SU-DHL-6 (cell line): ENCODE measurements around the gene ATG13.
A peak's percentile ranks its signal among the peaks of the same experiment; 100 is the strongest.

Experiments
- H2AFZ ChIP-seq: fragments of 200-600 bp; sonication (generic); 2 replicates; pipeline ENCODE4 v1.6.1; 2014; ENCODE audit warnings: low read depth, mild to moderate bottlenecking, moderate library complexity, mixed read lengths, antibody characterized with exemption, low read length; ENCODE audit not compliant: severe bottlenecking
- H3F3A ChIP-seq: fragments of 200-600 bp; shearing (Covaris generic); 2 replicates; pipeline ENCODE4 v1.6.0; 2016; ENCODE audit warnings: antibody characterized with exemption, mild to moderate bottlenecking; ENCODE audit not compliant: insufficient read depth
- H3K27ac ChIP-seq: fragments of 200-600 bp; sonication (generic); 2 replicates; pipeline ENCODE4 v1.5.1; 2016; ENCODE audit warnings: low read depth, mild to moderate bottlenecking, low read length, moderate library complexity, mixed read lengths
- H3K27me3 ChIP-seq: fragments of 200-600 bp; sonication (generic), shearing (Covaris generic); 2 replicates; pipeline ENCODE4 v1.6.0; 2014; ENCODE audit warnings: mild to moderate bottlenecking, low read length
- H3K36me3 ChIP-seq: fragments of 200-600 bp; sonication (generic); 2 replicates; pipeline ENCODE4 v1.6.1; 2014; ENCODE audit warnings: mild to moderate bottlenecking, low read length, mixed read lengths
- H3K4me2 ChIP-seq: fragments of 300-600, 200-600 bp; shearing (Covaris generic), sonication (generic); 2 replicates; pipeline ENCODE4 v1.6.0; 2014; ENCODE audit warnings: low read length, low read depth, mild to moderate bottlenecking; ENCODE audit not compliant: poor library complexity, severe bottlenecking
- H3K4me3 ChIP-seq: fragments of 200-600 bp; sonication (generic); 2 replicates; pipeline ENCODE4 v1.5.1; 2014; ENCODE audit warnings: antibody characterized with exemption, low read length, mild to moderate bottlenecking, mixed read lengths; ENCODE audit not compliant: insufficient read depth, poor library complexity, severe bottlenecking
- H3K79me2 ChIP-seq: fragments of 200-600 bp; sonication (generic); 2 replicates; pipeline ENCODE4 v1.6.1; 2014; ENCODE audit warnings: mild to moderate bottlenecking, low read length, moderate library complexity; ENCODE audit not compliant: insufficient read depth
- H3K9ac ChIP-seq: fragments of 200-600 bp; sonication (generic); 2 replicates; pipeline ENCODE4 v1.7.0; 2014; ENCODE audit warnings: mild to moderate bottlenecking, low read length
- H3K9me2 ChIP-seq: fragments of 200-600 bp; sonication (generic); replicated peaks from 2 replicates; pipeline ENCODE4 v1.6.1; 2014; ENCODE audit warnings: low read length; ENCODE audit not compliant: insufficient read depth
- H3K9me3 ChIP-seq: fragments of 200-600 bp; sonication (generic); 2 replicates; pipeline ENCODE4 v1.6.1; 2014; ENCODE audit warnings: low read length, mixed read lengths; ENCODE audit not compliant: insufficient read depth
- H4K20me1 ChIP-seq: fragments of 200-600 bp; sonication (generic); 2 replicates; pipeline ENCODE4 v1.6.1; 2014; ENCODE audit warnings: low read depth, mild to moderate bottlenecking, antibody characterized with exemption, low read length, moderate library complexity, mixed read lengths
- CTCF ChIP-seq: fragments of 200-600 bp; sonication (generic); IDR thresholded peaks from one replicate; pipeline ENCODE4 v1.5.1; 2017; ENCODE audit warnings: antibody characterized with exemption, mild to moderate bottlenecking, low read length, moderate library complexity; ENCODE audit not compliant: insufficient read depth, poor library complexity, severe bottlenecking
- EZH2phosphoT487 ChIP-seq: fragments of 200-600 bp; sonication (generic), shearing (Covaris generic); conservative IDR thresholded peaks from 2 replicates; pipeline ENCODE4 v1.6.1; 2018; ENCODE audit warnings: mild to moderate bottlenecking, antibody characterized with exemption, low read length, moderate library complexity, mixed read lengths

The ATG13 gene

DNA sequence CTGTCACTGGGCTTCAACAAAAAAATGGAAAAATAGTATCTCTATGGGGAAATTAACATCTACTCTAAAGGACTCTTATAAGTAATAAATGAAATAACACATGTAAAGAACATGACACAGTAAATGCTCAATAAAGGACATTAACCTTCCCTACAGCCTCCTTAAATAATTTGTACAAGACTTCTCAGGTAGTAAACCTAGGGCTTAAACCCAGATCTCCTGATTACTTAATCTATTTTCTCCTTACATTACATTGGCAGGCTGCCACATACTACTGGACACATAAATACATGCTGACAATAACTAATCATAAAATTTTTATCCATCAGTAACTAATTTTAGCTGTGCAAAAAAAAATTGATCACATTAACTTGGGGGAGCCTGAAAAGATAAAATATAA, 28.4 kb upstream of the ATG13 start:
- no peak for TF ChIP-seq EZH2phosphoT487
- TF ChIP-seq CTCF, result no peak
- Histone ChIP-seq H3K9ac (no peak overlapping the region), H3K27me3 (no peaks in the 10 kb centered on the region), H3F3A (peaks cover 9% of the 10 kb centered on the region; the same call in 1 of the 2 replicates), H3K27ac (no peak overlapping the region), H3K36me3 (no peaks in the 10 kb centered on the region), H4K20me1 (no peaks in the 10 kb centered on the region), H3K9me2 (no peaks in the 10 kb centered on the region), H3K9me3 (no peaks in the 10 kb centered on the region), H3K79me2 (peaks cover 86% of the 10 kb centered on the region), H3K4me3 (no peak overlapping the region), H3K4me2 (no peak overlapping the region), H2AFZ (no peak overlapping the region)

GRCh38 chr11:46590740-46591605, 26.4 kb upstream of the ATG13 start:
- H3K36me3 ChIP-seq, result no peaks in the 10 kb centered on the region
- no peaks in the 10 kb centered on the region for H3K27me3 ChIP-seq
- TF ChIP-seq EZH2phosphoT487 (no peak), CTCF (no peak)
- no peaks in the 10 kb centered on the region for H4K20me1 ChIP-seq
- peaks cover 77% of the 10 kb centered on the region for H3K79me2 ChIP-seq
- H3K27ac ChIP-seq, result no peak overlapping the region
- no peak overlapping the region for H3K4me3 ChIP-seq
- H3K9me2 ChIP-seq, result no peaks in the 10 kb centered on the region
- no peak overlapping the region for H3K9ac ChIP-seq
- H3F3A ChIP-seq, result peaks cover 9% of the 10 kb centered on the region; the same call in 1 of the 2 replicates
- H3K9me3 ChIP-seq, result no peaks in the 10 kb centered on the region
- H3K4me2 ChIP-seq, result peak overlapping the region; percentile 6
- H2AFZ ChIP-seq, result no peak overlapping the region

DNA sequence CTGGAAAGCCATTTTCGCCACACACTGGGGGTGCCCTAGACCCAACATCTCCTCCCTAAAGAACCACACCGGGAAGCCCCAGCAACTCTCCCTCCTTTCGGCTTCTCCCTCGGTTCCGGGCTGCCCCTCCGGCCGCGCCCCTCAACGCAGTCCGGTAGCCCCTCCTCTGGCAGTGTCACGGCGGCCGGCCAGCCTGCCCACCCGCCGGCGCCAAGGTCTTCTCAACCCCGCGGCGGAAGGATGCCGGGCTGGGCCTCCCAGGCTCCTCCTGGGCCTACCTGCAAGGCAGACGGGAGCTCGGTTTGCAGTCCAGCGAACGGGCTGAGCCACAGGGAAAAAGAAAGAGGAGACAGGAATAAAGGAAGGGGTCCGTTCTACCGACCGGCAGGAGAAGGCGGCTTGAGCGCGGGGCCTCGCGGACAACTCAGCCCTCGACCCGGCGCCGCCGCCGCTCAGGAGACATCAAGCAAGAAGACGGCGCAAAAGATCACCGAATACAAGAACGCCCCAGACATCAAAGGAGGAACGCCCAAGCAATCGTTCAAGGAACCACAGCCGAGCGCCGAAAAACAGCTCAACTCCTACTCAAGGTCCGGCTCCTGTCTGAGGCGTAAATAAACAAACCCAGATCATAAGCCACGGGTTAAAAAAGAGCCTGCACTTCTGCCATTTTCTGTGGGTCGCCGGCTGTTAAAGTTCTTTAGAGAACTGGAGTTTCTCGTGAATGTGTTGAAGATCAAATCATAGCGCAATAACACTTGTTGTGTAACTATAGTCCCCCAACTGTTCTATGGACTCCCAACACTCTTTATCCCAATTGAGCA, 23.6 kb upstream of the ATG13 start, which contains the start of gene AMBRA1:
AMBRA1 (minus strand) TSS at position 474 of the 824 bp plus-strand sequence. CDS start 45,643 bp downstream, outside the sequence.
- Histone ChIP-seq H4K20me1 (no peaks in the 10 kb centered on the region), H3K9ac (peak within 1 kb of the TSS; percentile 95), H3K9me3 (no peaks in the 10 kb centered on the region), H2AFZ (peak within 1 kb of the TSS; percentile 95), H3K27ac (peak within 1 kb of the TSS; percentile 29; the same call in 1 of the 2 replicates), H3K36me3 (no peaks in the 10 kb centered on the region), H3K4me3 (peak within 1 kb of the TSS; percentile 99), H3F3A (peaks cover 4% of the 10 kb centered on the region; the same call in 1 of the 2 replicates), H3K27me3 (no peaks in the 10 kb centered on the region), H3K79me2 (peaks cover 50% of the 10 kb centered on the region), H3K4me2 (peak within 1 kb of the TSS; percentile 75), H3K9me2 (no peaks in the 10 kb centered on the region)
- TF ChIP-seq EZH2phosphoT487 (no peak), CTCF (no peak)
